Hypothalamus (tissue), 51 donors: Measurements from ENCODE around the gene GK2.

ENCODE experiments used
- DNase-seq, 51 donors: peaks; one replicate each; lab custom pipeline; 2025; lab: John Stamatoyannopoulos, UW

The GK2 gene

GRCh38 chr4:79408063-79408462 is at the start of gene GK2:
Gene GK2, minus strand, starts transcription at chr4:79408228. Its CDS starts 28 bp downstream, at chr4:79408200.
- no peak for DNase-seq

- DNase-seq: no peak
Observed at GRCh38 chr4:79455216-79455615, 47.2 kb upstream of the GK2 start.

GRCh38 chr4:79454656-79455055 is 46.6 kb upstream of the GK2 start:
- no peak for DNase-seq

- peak in 1 of 51 donors; percentile 67 for DNase-seq
Observed at GRCh38 chr4:79450053-79450452, 42.0 kb upstream of the GK2 start.

DNA sequence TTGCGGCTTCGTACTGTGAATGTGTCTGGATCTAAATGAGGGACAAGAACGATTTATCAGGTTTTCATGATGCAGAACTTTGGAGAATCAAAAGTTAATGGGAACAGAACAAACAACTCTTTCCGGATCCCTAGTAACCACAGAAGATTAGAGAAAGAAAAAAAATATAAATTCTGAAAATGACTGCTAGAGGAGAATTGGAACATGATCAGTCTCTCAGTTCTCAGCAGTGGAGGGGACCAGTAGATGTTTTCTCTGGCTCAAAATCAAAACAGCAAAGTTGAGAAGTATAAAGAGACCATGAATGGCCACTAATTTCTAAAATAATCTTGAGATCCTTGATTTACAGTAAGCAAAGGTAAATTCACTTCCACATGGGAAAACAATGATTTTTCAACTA is 38.1 kb upstream of the GK2 start:
- no peak for DNase-seq

GRCh38 chr4:79445371-79445781 is 37.3 kb upstream of the GK2 start:
- DNase-seq: peak in 1 of 51 donors; percentile 1

DNA sequence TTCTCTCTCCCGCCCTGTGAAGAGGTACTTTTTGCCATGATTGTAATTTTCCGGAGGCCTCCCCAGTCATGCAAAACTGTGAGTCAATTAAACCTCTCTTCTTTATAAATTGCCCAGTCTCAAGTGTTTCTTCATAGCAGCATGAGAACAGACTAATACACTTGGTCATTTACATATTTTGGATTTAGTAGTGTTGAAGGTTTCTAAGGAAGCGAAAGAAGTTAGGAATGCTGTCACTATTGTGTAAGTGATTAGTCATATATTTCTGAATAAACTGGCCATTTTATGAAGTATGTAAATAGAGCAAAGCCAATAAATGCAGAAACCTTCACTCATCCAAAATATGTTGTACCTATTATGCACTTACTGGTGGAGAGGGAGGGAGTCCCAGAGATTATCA is 34.4 kb upstream of the GK2 start:
- DNase-seq: no peak

DNA sequence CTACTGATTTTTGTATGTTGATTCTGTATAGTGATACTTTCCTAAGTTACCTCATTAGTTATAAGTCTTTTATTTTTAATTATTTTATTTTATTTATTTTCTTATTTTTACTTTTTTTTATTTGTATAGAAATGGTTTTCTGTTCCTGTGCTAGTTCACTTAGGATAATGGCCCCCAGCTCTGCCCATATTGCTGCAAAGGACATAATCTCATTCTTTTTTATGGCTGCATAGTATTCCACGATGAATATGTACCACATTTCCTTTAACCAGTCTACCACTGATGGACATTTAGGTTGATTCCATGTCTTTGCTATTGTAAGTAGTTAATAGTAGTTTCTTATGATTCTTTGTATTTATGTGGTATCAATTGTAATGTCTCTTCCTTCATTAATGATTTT is 31.5 kb upstream of the GK2 start:
- DNase-seq: no peak

DNA sequence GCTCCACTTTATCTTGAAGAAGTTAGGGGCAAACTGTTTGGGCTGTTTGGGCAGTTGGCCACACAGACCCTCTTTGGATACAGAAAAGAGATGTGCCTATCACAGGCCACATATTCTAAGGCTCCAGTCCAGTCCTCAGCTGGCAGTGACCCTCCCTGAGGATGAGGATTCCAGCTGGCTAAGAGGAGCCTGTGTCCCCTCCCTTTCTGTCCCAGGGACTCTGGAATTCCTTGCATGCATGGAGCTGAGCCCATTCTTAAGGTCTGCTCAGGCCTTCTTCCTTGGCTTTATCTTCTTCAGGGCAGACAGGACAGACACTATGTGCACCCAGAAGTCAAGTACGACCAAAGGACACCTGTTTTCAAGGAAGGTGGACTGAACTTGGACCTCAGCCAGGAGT is 23.8 kb upstream of the GK2 start:
- no peak for DNase-seq

DNA sequence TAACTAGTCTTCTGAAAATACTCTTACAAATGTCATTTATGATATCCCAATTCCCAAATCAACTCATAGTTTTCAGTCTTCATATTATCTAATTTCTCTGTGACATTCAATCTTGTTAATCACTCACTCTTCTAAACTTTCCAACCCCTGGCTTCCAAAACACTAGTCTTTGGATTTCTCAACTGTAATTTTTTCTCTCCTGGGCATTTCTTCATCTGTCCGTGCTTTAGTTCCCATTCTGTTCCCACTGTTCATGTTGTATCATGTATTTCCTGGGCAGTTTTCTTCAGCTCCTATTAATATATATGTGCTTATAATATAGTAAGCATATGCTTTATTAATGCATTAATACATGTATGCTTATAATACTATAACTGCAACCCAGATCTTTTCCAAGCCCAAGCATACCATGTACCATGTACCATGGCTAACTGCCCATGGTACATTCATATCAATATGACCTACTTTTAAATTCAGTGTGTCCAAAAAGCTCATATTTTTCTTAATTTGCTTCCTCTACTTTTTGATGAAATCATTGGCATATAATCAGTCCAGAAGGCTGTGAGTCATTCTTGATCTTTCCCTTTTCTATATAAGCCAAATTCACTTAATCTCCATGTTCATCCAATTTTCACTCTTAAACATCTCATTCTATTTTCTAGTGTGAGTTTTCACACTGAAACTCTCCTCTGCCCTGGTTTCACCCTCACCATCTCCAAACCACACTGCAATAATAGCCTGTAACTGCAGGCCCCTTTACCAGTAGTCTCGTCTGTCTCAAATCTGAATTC is 21.3 kb upstream of the GK2 start:
- DNase-seq: no peak

DNA sequence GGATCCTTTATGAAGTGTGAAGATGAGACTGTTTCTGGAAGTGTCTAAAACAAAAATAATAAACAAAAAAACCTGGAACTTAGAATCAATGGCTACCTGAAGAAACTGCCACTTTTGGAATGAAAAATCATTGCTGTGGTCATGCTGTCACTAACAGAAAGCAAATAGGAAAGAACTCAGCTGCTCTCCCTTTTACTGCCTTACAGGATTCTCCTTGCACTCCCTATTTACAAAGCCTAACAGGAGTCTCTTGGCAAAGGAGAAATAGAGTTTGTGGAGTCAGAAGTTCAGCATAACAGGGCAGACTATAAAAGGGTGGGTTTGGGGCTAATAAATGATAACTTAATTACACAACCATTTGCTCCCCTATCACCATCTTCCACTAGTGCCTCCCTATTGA is 19.0 kb upstream of the GK2 start:
- DNase-seq: no peak

DNA sequence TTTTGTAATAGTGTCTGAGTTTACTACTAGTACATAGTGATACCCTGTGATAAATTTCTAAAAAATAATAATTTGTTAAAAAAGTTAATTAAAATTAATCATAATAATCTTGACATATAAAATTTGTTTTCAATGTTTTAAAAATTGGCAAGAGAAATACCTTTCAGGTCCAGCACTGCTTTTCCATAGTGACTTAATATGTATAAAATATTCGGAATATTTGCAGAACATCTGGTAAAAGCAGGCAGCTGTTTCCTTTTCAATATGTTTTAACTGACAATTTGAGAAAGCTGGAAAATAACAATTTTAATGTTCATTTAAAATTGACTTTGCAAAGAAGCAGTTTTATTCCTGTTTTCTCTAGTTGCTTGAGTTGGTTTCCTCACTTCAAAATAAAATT is 17.6 kb upstream of the GK2 start:
- no peak for DNase-seq

- DNase-seq: no peak
Observed at GRCh38 chr4:79421483-79421882, 13.5 kb upstream of the GK2 start.

- DNase-seq: no peak
Observed at GRCh38 chr4:79413886-79414285, 5.9 kb upstream of the GK2 start.

- no peak for DNase-seq
Observed at GRCh38 chr4:79413032-79413885, 5.2 kb upstream of the GK2 start.

DNA sequence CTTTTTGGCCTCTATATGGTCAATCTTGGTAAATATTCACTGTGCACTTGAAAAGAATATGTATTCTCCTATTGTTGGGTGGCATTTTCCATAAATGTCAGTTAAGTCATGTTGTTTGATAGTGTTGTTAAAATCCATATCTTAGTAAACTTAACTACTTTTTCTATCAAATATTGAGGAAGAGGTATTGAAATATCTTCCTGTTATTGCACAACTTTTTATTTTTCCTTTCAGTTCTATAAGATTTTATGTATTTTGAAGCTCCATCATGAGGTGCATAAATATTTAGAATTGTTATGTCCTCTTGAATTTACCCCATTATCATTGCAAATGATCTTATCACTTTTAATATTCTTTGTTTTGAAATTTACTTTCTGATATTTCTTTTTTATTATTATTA is 3.4 kb downstream of the GK2 start:
- no peak for DNase-seq

- DNase-seq: no peak
Observed at GRCh38 chr4:79403356-79403755, 4.7 kb downstream of the GK2 start.

GRCh38 chr4:79402332-79402851 is 5.6 kb downstream of the GK2 start:
- DNase-seq: no peak

DNA sequence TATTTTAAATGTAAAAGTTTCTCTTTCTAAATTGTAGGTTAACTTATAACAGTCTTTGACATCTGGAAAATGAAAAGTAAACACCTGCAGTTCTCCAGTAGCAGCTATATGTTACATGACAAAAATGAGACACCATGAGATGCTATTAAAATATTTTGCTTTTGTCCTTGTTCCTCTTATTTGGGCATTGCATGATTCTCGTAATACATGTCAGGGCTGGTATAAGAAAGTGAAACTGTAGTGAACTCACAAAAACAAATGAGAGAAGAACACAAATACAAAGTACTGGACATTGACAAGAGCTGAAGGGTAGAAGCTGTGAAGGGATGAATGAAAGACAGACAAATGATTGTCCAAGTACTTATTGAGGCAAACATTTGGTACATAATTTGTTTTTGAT is 9.0 kb downstream of the GK2 start:
- no peak for DNase-seq

- DNase-seq: no peak
Observed at GRCh38 chr4:79397951-79398350, 10.1 kb downstream of the GK2 start.

GRCh38 chr4:79396794-79397193 is 11.2 kb downstream of the GK2 start:
- DNase-seq: no peak

DNA sequence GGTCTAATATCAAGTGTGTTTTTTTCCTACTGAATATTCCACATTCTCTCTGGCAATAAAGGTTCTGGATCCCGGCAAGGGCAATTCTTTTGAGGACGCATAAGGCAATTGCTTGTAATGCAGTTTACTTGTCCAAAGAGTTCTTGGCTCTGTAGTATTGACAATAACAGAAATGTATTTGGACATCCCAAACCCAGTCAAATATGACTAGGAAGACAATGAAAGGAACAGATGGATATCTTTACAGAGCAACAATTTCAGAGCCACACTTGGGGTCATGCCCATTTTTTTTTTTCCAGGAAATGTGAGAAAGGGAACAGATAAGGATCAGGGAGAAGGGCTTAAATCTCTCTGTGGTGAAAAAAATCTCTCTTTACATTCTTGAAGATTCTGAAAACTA is 12.2 kb downstream of the GK2 start:
- no peak for DNase-seq
